Esophagus muscularis mucosa (tissue), 3 donors: Measurements from ENCODE around the gene GBP6.

Source experiments
- POLR2A ChIP-seq: fragments of 450-650 bp; IDR thresholded peaks from one replicate; pipeline ENCODE4 v1.6.1; 2017; ENCODE audit warnings: antibody characterized with exemption, moderate library complexity, mild to moderate bottlenecking, low read depth
- TF ChIP-seq, protein P1 (sequence below), 3 experiments: fragments of 200-600 bp in 2 of 3; fragments of 450-650 bp in 1 of 3; sonication (generic) in 2 of 3; IDR thresholded peaks; one replicate each; pipeline ENCODE4 v1.5.1; 2017 to 2019; ENCODE audit warnings: antibody characterized with exemption in 3 of 3, mild to moderate bottlenecking in 2 of 3, moderate library complexity in 1 of 3

- TF ChIP-seq, protein P1, sequence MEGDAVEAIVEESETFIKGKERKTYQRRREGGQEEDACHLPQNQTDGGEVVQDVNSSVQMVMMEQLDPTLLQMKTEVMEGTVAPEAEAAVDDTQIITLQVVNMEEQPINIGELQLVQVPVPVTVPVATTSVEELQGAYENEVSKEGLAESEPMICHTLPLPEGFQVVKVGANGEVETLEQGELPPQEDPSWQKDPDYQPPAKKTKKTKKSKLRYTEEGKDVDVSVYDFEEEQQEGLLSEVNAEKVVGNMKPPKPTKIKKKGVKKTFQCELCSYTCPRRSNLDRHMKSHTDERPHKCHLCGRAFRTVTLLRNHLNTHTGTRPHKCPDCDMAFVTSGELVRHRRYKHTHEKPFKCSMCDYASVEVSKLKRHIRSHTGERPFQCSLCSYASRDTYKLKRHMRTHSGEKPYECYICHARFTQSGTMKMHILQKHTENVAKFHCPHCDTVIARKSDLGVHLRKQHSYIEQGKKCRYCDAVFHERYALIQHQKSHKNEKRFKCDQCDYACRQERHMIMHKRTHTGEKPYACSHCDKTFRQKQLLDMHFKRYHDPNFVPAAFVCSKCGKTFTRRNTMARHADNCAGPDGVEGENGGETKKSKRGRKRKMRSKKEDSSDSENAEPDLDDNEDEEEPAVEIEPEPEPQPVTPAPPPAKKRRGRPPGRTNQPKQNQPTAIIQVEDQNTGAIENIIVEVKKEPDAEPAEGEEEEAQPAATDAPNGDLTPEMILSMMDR (IDR thresholded peaks at IDR 0.05), result no peak
- no peak for TF ChIP-seq POLR2A
These were observed 17.8 kb downstream of the GBP6 start for GRCh38 chr1:89381618-89382017.
